ENCODE results near the gene FBXO46. TPM values are rescaled to one million over a fixed set of nuclear protein-coding genes. Genes with fewer than 3 reads are reported as not detected.

The FBXO46 gene
- total and polyA plus RNA-seq, 10 of the 15 experiments (the other 5 are each of a cell fraction or from before 2014, with no cell fraction given): 2.5 to 61.5 (median 13.7) TPM

DNA sequence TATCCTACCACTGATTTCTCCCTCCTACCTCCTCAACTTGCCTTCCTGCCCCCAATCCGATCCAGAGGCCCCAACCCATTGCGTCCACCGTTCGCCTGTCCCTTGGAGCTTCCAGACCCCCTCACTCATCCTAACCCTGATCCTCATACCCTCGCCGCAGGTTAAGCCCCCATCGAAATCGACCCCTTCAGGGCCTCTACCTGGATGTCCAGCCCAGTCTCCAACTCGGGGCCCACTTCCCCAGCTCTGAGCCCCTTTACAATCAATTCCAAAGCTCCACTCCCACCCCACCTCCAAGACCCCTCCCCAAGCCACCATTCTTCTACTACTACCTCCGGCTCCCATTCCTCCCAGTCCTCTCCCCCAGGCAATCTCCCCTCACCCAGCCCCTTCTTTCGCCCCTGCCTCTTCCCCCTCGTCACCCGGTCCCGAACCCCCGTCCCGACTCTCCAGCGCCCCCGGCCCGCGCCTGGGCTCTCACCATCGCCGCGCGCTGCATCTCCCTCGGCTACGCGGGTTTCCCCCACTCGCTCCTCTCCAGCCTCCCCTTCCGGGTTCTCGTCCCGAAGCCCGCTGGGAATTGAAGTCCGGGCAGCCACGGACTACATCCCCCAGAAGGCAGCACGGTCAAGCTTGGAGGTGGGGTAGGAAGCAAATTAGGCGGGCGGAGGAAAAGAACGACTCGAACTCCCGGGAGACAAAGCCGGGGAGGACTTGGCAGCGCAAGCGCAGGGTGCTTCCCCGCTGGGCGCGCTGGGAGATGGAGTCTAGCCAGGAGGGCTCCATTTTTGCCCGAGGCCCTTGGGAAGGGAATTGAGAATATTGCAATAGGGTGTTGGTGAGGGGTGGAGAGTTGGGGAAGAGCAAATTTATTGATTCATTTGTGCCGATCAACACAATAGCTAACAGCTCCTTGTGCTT, at the start of gene FBXO46 (continued):
- TF ChIP-seq MYC (IDR thresholded peaks at IDR 0.05; ENCODE audit: insufficient read depth, insufficient read length, insufficient replicate concordance, low read length, severe bottlenecking) (no peak), RUNX3 (IDR thresholded peaks at IDR 0.05; ENCODE audit: low read length) (no peak), HCFC1 (IDR thresholded peaks at IDR 0.05; ENCODE audit: low read length) (peak; percentile 99), TCF7 (IDR thresholded peaks at IDR 0.05; ENCODE audit: borderline replicate concordance) (no peak), EGR1 (IDR thresholded peaks at IDR 0.05; ENCODE audit: borderline replicate concordance in 1 of 2, low read depth in 2 of 2, low read length in 2 of 2) (no peak), SRF (IDR thresholded peaks at IDR 0.05; ENCODE audit: low read depth in 2 of 2, low read length in 2 of 2) (peak in 1 of 2 experiments; percentile 77; a peak in 2 of 4 replicates), NRF1 (conservative IDR thresholded peaks at IDR 0.05; ENCODE audit: low read depth, low read length) (peak; percentile 87), GABPA (IDR thresholded peaks at IDR 0.05; ENCODE audit: low read depth) (peak; percentile 82), ZNF207 (IDR thresholded peaks at IDR 0.05; ENCODE audit: borderline replicate concordance) (no peak; the same call in 1 of the 2 replicates), YY1 (IDR thresholded peaks at IDR 0.05; ENCODE audit: low read depth, low read length) (peak; percentile 95), CBFB (IDR thresholded peaks at IDR 0.05; ENCODE audit: low read depth) (no peak; the same call in 1 of the 2 replicates)
- TF ChIP-seq, protein P1, sequence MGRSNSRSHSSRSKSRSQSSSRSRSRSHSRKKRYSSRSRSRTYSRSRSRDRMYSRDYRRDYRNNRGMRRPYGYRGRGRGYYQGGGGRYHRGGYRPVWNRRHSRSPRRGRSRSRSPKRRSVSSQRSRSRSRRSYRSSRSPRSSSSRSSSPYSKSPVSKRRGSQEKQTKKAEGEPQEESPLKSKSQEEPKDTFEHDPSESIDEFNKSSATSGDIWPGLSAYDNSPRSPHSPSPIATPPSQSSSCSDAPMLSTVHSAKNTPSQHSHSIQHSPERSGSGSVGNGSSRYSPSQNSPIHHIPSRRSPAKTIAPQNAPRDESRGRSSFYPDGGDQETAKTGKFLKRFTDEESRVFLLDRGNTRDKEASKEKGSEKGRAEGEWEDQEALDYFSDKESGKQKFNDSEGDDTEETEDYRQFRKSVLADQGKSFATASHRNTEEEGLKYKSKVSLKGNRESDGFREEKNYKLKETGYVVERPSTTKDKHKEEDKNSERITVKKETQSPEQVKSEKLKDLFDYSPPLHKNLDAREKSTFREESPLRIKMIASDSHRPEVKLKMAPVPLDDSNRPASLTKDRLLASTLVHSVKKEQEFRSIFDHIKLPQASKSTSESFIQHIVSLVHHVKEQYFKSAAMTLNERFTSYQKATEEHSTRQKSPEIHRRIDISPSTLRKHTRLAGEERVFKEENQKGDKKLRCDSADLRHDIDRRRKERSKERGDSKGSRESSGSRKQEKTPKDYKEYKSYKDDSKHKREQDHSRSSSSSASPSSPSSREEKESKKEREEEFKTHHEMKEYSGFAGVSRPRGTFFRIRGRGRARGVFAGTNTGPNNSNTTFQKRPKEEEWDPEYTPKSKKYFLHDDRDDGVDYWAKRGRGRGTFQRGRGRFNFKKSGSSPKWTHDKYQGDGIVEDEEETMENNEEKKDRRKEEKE (IDR thresholded peaks at IDR 0.05): no peak
- TF ChIP-seq, protein P2, sequence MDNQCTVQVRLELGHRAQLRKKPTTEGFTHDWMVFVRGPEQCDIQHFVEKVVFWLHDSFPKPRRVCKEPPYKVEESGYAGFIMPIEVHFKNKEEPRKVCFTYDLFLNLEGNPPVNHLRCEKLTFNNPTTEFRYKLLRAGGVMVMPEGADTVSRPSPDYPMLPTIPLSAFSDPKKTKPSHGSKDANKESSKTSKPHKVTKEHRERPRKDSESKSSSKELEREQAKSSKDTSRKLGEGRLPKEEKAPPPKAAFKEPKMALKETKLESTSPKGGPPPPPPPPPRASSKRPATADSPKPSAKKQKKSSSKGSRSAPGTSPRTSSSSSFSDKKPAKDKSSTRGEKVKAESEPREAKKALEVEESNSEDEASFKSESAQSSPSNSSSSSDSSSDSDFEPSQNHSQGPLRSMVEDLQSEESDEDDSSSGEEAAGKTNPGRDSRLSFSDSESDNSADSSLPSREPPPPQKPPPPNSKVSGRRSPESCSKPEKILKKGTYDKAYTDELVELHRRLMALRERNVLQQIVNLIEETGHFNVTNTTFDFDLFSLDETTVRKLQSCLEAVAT (IDR thresholded peaks at IDR 0.05): peak; percentile 99
- TF ChIP-seq, protein P3, sequence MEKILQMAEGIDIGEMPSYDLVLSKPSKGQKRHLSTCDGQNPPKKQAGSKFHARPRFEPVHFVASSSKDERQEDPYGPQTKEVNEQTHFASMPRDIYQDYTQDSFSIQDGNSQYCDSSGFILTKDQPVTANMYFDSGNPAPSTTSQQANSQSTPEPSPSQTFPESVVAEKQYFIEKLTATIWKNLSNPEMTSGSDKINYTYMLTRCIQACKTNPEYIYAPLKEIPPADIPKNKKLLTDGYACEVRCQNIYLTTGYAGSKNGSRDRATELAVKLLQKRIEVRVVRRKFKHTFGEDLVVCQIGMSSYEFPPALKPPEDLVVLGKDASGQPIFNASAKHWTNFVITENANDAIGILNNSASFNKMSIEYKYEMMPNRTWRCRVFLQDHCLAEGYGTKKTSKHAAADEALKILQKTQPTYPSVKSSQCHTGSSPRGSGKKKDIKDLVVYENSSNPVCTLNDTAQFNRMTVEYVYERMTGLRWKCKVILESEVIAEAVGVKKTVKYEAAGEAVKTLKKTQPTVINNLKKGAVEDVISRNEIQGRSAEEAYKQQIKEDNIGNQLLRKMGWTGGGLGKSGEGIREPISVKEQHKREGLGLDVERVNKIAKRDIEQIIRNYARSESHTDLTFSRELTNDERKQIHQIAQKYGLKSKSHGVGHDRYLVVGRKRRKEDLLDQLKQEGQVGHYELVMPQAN (conservative IDR thresholded peaks at IDR 0.05): no peak
- TF ChIP-seq, protein P4, sequence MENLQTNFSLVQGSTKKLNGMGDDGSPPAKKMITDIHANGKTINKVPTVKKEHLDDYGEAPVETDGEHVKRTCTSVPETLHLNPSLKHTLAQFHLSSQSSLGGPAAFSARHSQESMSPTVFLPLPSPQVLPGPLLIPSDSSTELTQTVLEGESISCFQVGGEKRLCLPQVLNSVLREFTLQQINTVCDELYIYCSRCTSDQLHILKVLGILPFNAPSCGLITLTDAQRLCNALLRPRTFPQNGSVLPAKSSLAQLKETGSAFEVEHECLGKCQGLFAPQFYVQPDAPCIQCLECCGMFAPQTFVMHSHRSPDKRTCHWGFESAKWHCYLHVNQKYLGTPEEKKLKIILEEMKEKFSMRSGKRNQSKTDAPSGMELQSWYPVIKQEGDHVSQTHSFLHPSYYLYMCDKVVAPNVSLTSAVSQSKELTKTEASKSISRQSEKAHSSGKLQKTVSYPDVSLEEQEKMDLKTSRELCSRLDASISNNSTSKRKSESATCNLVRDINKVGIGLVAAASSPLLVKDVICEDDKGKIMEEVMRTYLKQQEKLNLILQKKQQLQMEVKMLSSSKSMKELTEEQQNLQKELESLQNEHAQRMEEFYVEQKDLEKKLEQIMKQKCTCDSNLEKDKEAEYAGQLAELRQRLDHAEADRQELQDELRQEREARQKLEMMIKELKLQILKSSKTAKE (IDR thresholded peaks at IDR 0.05; ENCODE audit: low read depth, poor library complexity, severe bottlenecking): no peak
- TF ChIP-seq, protein P5, sequence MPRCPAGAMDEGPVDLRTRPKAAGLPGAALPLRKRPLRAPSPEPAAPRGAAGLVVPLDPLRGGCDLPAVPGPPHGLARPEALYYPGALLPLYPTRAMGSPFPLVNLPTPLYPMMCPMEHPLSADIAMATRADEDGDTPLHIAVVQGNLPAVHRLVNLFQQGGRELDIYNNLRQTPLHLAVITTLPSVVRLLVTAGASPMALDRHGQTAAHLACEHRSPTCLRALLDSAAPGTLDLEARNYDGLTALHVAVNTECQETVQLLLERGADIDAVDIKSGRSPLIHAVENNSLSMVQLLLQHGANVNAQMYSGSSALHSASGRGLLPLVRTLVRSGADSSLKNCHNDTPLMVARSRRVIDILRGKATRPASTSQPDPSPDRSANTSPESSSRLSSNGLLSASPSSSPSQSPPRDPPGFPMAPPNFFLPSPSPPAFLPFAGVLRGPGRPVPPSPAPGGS (IDR thresholded peaks at IDR 0.05; ENCODE audit: borderline replicate concordance, insufficient read depth, low read depth, low read length, poor library complexity, severe bottlenecking): no peak
